GM06990 (cell line): ENCODE results near the gene SLC12A8.

Experiments
- DNase-seq: peaks from one replicate; pipeline ENCODE4 v3.0.0-alpha.2; 2011; ENCODE audit not compliant: insufficient read length; ENCODE audit errors: extremely low read depth
- H3K27me3 ChIP-seq: replicated peaks from 2 replicates; pipeline ENCODE4 v1.6.0; 2011; ENCODE audit warnings: low read length; ENCODE audit not compliant: control insufficient read depth, insufficient read depth
- H3K36me3 ChIP-seq: 2 replicates; pipeline ENCODE4 v1.5.1; 2011; ENCODE audit warnings: low read length; ENCODE audit not compliant: control insufficient read depth, insufficient read depth
- H3K4me3 ChIP-seq: replicated peaks from 2 replicates; pipeline ENCODE4 v1.5.1; 2011; ENCODE audit warnings: low read depth, mild to moderate bottlenecking, control low read depth, low read length
- CTCF ChIP-seq: IDR thresholded peaks from 2 replicates; pipeline ENCODE4 v1.5.1; 2011; ENCODE audit warnings: low read length, control low read depth, mild to moderate bottlenecking, inconsistent platforms; ENCODE audit not compliant: insufficient read depth, poor library complexity, severe bottlenecking

Gene SLC12A8

GRCh38 chr3:125078951-125079674 is 133.4 kb downstream of the SLC12A8 start:
- no peak overlapping the region for H3K4me3 ChIP-seq
- no peaks in the 10 kb centered on the region for H3K27me3 ChIP-seq
- no peak for TF ChIP-seq CTCF
- DNase-seq = no peak
- peaks cover 21% of the 10 kb centered on the region for H3K36me3 ChIP-seq

GRCh38 chr3:125077864-125078263 is 134.7 kb downstream of the SLC12A8 start:
- Histone ChIP-seq H3K36me3 (peaks cover 20% of the 10 kb centered on the region), H3K4me3 (no peak overlapping the region), H3K27me3 (no peaks in the 10 kb centered on the region)
- no peak for DNase-seq
- no peak for TF ChIP-seq CTCF

- peaks cover 17% of the 10 kb centered on the region for H3K36me3 ChIP-seq
- H3K27me3 ChIP-seq = no peaks in the 10 kb centered on the region
- no peak for TF ChIP-seq CTCF
- no peak overlapping the region for H3K4me3 ChIP-seq
- no peak for DNase-seq
These were observed 136.1 kb downstream of the SLC12A8 start for GRCh38 chr3:125076464-125076863.

GRCh38 chr3:125075738-125076137 is 136.8 kb downstream of the SLC12A8 start:
- H3K27me3 ChIP-seq = no peaks in the 10 kb centered on the region
- TF ChIP-seq CTCF = no peak
- no peak for DNase-seq
- H3K36me3 ChIP-seq = peaks cover 14% of the 10 kb centered on the region
- H3K4me3 ChIP-seq = no peak overlapping the region

- DNase-seq = no peak
- no peak overlapping the region for H3K4me3 ChIP-seq
- H3K27me3 ChIP-seq = no peaks in the 10 kb centered on the region
- TF ChIP-seq CTCF = no peak
- H3K36me3 ChIP-seq = peaks cover 7% of the 10 kb centered on the region
These were observed 139.1 kb downstream of the SLC12A8 start for GRCh38 chr3:125073390-125073905.
